Measurements from ENCODE around the gene SBF2. TPM values are rescaled to one million over a fixed set of nuclear protein-coding genes. Genes with fewer than 3 reads are reported as not detected.
A peak's percentile ranks its signal among the peaks of the same experiment; 100 is the strongest.

SBF2 gene
- total RNA-seq, 1 donor from 2014 or later = 38.5 TPM

DNA sequence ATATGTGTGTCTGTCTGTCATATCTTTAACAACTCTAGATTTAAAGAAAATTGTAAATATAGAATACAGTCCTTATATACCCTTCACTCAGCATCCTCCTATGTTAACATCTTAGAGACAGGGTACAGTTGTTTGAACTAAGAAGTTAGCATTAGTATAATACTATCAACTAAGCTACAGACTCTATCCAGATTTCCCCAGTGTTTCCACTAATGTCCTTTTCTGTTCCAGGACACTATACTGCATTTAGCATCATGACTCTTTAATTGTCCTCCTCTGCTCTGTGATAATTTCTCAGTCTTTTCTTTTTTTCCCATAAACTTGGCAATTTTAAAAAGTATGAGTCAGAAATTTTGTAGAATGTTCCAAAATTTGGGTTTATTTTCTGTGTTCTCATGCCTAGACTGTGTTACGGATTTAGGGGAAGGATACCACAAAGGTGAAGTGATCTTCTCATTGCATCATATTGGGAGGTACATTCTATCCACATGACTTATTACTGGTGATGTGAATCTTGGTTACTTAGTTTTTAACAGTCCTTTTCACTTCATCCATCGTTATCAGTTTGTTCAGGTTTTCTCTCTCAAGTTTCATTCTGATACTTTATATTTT, 168.4 kb downstream of the SBF2 start:
- TF ChIP-seq, protein P1, sequence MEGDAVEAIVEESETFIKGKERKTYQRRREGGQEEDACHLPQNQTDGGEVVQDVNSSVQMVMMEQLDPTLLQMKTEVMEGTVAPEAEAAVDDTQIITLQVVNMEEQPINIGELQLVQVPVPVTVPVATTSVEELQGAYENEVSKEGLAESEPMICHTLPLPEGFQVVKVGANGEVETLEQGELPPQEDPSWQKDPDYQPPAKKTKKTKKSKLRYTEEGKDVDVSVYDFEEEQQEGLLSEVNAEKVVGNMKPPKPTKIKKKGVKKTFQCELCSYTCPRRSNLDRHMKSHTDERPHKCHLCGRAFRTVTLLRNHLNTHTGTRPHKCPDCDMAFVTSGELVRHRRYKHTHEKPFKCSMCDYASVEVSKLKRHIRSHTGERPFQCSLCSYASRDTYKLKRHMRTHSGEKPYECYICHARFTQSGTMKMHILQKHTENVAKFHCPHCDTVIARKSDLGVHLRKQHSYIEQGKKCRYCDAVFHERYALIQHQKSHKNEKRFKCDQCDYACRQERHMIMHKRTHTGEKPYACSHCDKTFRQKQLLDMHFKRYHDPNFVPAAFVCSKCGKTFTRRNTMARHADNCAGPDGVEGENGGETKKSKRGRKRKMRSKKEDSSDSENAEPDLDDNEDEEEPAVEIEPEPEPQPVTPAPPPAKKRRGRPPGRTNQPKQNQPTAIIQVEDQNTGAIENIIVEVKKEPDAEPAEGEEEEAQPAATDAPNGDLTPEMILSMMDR (IDR thresholded peaks at IDR 0.05) = no peak
- intact Hi-C loops (cut with DNase I) = no loop called here
- no peaks in the 10 kb centered on the region for H3K36me3 ChIP-seq
- no peaks in the 10 kb centered on the region for H3K9me3 ChIP-seq
- H3K4me3 ChIP-seq = no peak overlapping the region
- H3K4me1 ChIP-seq = peaks cover 6% of the 10 kb centered on the region
- DNase-seq (no peak), ATAC-seq (no peak)
- H3K27me3 ChIP-seq = no peaks in the 10 kb centered on the region
- no peak overlapping the region for H3K27ac ChIP-seq

GRCh38 chr11:10122326-10123197, 171.5 kb downstream of the SBF2 start:
- Histone ChIP-seq H3K36me3 (no peaks in the 10 kb centered on the region), H3K4me1 (peaks cover 19% of the 10 kb centered on the region)
- peak; percentile 70 for ATAC-seq

GRCh38 chr11:10118865-10119264, 175.2 kb downstream of the SBF2 start:
- H3K27me3 ChIP-seq = no peaks in the 10 kb centered on the region
- no peaks in the 10 kb centered on the region for H3K9me3 ChIP-seq
- peaks cover 19% of the 10 kb centered on the region for H3K4me1 ChIP-seq
- ATAC-seq (no peak), DNase-seq (no peak)
- no peak overlapping the region for H3K27ac ChIP-seq
- TF ChIP-seq, protein P1 (IDR thresholded peaks at IDR 0.05) = no peak
- H3K4me3 ChIP-seq = no peak overlapping the region
- no peaks in the 10 kb centered on the region for H3K36me3 ChIP-seq
- intact Hi-C loops (cut with DNase I) = no loop called here

More at GRCh38 chr11:10122326-10123197, 171.5 kb downstream of the SBF2 start:
- intact Hi-C loops (cut with DNase I) = no loop called here
- TF ChIP-seq, protein P1 (IDR thresholded peaks at IDR 0.05) = no peak
- H3K27ac ChIP-seq = no peak overlapping the region
- no peak for DNase-seq
- H3K9me3 ChIP-seq = no peaks in the 10 kb centered on the region
- H3K4me3 ChIP-seq = no peak overlapping the region
- no peaks in the 10 kb centered on the region for H3K27me3 ChIP-seq

DNA sequence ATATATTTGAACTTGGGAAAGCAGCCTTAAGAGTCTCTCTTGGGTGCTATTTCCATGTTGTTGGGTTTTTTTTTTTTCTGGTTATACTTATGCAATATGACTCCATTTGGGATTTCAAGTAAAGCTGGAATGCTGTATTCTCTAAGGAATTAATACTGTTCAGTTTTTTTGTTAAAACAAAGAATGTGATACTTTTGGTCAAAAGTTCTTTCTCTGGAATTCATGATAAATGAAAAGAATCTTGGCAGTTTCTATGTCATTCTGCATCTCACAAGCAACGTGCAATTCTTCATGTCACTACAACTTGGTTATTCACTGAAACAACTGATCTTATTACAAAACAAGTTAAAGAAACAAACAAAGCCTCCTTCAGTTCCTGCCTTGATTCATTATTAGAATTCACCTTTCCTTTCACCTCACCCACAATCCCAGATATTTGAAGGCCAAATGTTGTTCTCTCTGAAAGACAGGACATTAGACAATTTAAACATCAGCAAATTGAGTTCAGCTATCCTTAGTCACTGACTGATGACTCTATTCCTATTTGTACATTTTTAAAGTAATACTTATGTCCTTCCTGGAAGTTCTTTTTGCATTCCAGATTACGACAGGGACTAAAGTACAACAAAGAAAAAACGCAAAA, 176.2 kb downstream of the SBF2 start:
- no peaks in the 10 kb centered on the region for H3K36me3 ChIP-seq
- intact Hi-C loops (cut with DNase I) = no loop called here
- DNase-seq (no peak), ATAC-seq (no peak)
- no peak overlapping the region for H3K4me3 ChIP-seq
- TF ChIP-seq, protein P1 (IDR thresholded peaks at IDR 0.05) = no peak
- no peaks in the 10 kb centered on the region for H3K9me3 ChIP-seq
- H3K27ac ChIP-seq = no peak overlapping the region
- H3K27me3 ChIP-seq = no peaks in the 10 kb centered on the region
- peaks cover 19% of the 10 kb centered on the region for H3K4me1 ChIP-seq

- no peak overlapping the region for H3K4me3 ChIP-seq
- intact Hi-C loops (cut with DNase I) = no loop called here
- ATAC-seq = no peak
- no peak overlapping the region for H3K27ac ChIP-seq
- TF ChIP-seq, protein P1 (IDR thresholded peaks at IDR 0.05) = no peak
- no peak for DNase-seq
- H3K27me3 ChIP-seq = no peaks in the 10 kb centered on the region
- no peaks in the 10 kb centered on the region for H3K9me3 ChIP-seq
- H3K4me1 ChIP-seq = peaks cover 13% of the 10 kb centered on the region
- no peaks in the 10 kb centered on the region for H3K36me3 ChIP-seq
Measured at GRCh38 chr11:10116588-10116987, 177.4 kb downstream of the SBF2 start.

All from upper lobe of right lung (tissue), 1 donor.